H54 (cell line): ENCODE results near the gene NR1H3.
"Not testable (repeated sequence)": the region's sequence is repeated elsewhere in the genome, so short reads cannot be mapped to it uniquely, and the experiment has no call there.

Experiments
- DNase-seq: peaks from one replicate; pipeline ENCODE4 v3.0.0; 2011; ENCODE audit warnings: low spot score, mixed read lengths; ENCODE audit not compliant: insufficient read length
- FAIRE-seq: peaks from 3 replicates; lab custom pipeline; 2011; peaks lifted over from hg19 to GRCh38; lab: Jason Lieb, UNC
- POLR2A ChIP-seq: IDR thresholded peaks from 2 replicates; pipeline ENCODE4 v1.6.1; 2011; ENCODE audit warnings: low read depth, mild to moderate bottlenecking, low read length

The NR1H3 gene

DNA sequence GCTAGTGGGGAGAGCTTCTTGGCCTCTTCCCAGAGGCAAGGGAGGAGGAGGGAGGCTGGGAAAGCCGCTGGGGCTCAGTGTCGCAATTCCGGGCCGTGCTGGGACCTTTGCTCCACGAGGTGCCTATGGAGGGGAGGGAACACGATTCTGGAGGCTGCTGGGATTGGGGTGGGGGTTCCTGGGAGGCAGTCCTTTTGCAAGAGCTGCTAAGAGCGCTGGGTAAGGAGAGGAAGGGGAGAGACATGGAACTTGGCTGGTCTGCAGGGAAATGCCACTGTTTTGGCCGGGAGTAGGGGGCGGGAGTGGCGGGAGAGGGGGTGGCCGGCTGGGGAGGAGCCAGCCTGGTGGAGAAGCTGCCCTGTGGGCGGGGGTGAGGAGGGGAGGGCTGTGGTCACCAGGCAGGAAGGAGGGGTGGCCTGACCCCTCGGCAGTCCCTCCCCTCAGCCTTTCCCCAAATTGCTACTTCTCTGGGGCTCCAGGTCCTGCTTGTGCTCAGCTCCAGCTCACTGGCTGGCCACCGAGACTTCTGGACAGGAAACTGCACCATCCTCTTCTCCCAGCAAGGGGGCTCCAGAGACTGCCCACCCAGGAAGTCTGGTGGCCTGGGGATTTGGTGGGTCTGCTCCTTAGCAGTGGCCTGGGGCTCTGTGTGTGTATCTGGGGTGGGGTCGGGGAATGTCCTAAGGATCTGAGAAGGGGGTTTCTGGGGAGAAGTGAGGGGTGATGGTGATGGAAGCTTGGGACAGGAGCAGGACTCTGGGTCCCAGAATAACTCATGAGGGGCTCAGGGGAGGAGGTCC, at the start of gene NR1H3:
TSS of gene NR1H3 (plus strand) at position 480 of the 800 bp plus-strand sequence. CDS start 1,221 bp downstream, outside the sequence.
- FAIRE-seq: no peak
- no peak for TF ChIP-seq POLR2A
- peak; percentile 70 for DNase-seq

GRCh38 chr11:47208008-47208552, 49.7 kb upstream of the NR1H3 start:
- not testable (repeated sequence) for DNase-seq

GRCh38 chr11:47208628-47209027, 49.2 kb upstream of the NR1H3 start:
- FAIRE-seq (no peak), DNase-seq (no peak)
- no peak for TF ChIP-seq POLR2A

More at GRCh38 chr11:47208008-47208552, 49.7 kb upstream of the NR1H3 start:
- not testable (repeated sequence) for FAIRE-seq

DNA sequence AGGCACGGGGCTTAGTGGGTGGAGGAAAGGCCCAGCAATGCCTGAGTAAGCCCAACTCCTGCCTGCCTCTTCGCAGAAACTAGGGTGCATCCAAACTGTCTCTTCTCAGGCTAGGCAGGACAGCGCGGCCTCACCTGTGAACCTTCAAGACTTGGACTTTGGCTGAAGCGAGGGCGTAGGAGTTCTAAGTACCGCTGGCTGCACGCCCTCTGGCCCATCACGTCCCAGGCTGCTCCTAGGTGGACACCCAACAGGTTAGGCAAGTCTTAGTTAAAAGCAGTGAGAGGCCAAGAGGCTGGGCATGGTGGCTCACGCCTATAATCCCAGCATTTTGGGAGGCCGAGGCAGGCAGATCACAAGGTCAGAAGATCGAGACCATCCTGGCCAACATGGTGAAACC, 44.9 kb upstream of the NR1H3 start:
- FAIRE-seq (no peak), DNase-seq (no peak)
- no peak for TF ChIP-seq POLR2A

GRCh38 chr11:47213950-47214565, 43.7 kb upstream of the NR1H3 start:
- peak; percentile 90 for DNase-seq
- TF ChIP-seq POLR2A: peak; percentile 89
- FAIRE-seq: no peak

- FAIRE-seq: no peak
- no peak for TF ChIP-seq POLR2A
- no peak for DNase-seq
These were observed 42.4 kb upstream of the NR1H3 start for GRCh38 chr11:47215366-47215910.

- TF ChIP-seq POLR2A: peak; percentile 40
- FAIRE-seq (no peak), DNase-seq (peak; percentile 65)
These were observed 41.5 kb upstream of the NR1H3 start for GRCh38 chr11:47216121-47216798.

DNA sequence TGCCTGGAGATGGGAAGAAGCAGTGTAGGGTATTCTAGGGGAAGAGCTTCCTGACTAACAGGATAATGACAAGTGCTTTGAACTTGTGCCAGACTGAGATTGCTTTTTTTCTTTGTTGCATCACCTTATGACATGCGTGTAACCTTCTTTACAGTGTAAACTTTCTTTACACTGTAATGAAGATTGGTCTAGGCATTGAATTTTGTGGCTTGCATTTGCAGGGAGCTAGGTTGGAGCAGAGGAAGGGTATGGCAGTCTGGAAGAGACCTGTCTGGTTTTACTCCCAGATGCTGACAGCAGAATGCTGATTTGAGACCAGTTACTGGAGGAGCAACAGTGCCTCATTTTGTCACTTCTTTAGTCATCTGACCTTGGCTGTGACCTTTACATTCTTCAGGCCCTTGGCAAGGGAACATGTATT, 37.4 kb upstream of the NR1H3 start:
- no peak for TF ChIP-seq POLR2A
- FAIRE-seq: no peak
- DNase-seq: no peak

- FAIRE-seq (no peak), DNase-seq (no peak)
- no peak for TF ChIP-seq POLR2A
These were observed 35.1 kb upstream of the NR1H3 start for GRCh38 chr11:47222696-47223095.

DNA sequence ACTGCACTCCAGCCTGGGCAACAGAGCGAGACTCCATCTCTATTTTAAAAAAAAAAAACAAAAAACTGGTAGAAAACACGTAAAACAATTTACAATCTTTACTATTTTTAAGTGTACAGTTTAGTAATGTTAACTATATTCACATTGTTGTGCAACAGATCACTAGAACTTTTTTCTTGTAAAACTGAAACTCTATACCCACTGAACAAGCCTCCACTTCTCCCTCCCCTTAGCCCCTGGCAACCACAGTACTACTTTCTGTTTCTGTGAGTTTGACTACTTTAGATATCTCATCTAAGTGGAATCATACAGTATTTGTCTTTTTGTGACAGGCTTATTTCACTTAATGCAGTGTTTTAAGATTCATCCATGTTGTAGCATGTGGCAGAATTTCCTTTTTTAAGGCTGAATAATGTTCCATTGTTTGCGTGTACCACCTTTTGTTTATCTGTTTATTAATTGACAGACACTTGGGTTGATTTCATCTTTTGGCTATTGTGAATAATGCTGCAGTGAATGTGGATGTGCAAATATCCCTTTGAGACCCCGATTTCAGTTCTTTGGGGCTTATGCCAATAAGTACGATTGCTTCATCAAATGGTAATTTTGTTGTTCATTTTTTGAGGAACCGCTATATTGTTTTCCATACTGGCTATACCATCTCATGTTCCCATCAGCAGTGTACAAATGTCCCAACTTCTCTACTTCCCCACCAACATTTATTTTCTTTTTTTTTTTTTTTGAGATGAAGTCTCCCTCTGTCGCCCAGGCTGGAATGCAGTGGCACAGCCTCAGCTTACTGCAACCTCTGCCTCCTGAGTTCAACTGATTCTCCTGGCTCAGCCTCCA, 32.0 kb upstream of the NR1H3 start:
- no peak for TF ChIP-seq POLR2A
- FAIRE-seq (no peak), DNase-seq (no peak)

- DNase-seq: no peak
- FAIRE-seq: no peak
- TF ChIP-seq POLR2A: no peak
These were observed 28.6 kb upstream of the NR1H3 start for GRCh38 chr11:47229161-47229560.

DNA sequence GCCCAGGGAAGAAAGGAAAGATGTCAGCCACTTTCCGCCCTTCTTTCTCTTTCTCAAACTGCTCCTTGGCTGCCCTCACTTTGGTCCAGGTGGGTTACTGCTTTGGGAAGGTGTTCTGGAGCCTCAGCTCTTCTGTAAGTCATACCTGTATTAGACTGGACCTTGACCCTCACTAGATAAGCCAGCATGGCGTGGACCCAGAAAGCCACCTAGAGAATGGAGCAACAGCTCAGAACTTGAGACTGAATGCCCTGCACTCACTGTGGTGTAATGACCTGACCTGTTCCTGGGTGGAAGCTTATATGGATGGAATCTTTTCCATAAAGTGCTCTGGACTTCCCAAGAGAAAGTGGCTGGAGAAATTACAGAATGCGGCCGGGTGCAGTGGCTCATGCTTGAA, 24.7 kb upstream of the NR1H3 start:
- no peak for TF ChIP-seq POLR2A
- DNase-seq: no peak
- no peak for FAIRE-seq
